NCI-H2196 (cell line): ENCODE data around the gene ANKRD13D.
"Not testable (repeated sequence)": the region's sequence is repeated elsewhere in the genome, so short reads cannot be mapped to it uniquely, and the experiment has no call there.

Experiments
- DNase-seq: peaks from one replicate; lab custom pipeline; 2025; ENCODE audit not compliant: unreplicated experiment; lab: John Stamatoyannopoulos, UW

Gene ANKRD13D

GRCh38 chr11:67289226-67289650 is at the start of gene ANKRD13D:
ANKRD13D (plus strand) TSS chr11:67289303; CDS start chr11:67289461, 158 bp downstream.
- no peak for DNase-seq

- peak; percentile 97 for DNase-seq
These were observed 49.1 kb upstream of the ANKRD13D start for GRCh38 chr11:67239783-67240575.

- peak; percentile 23 for DNase-seq
These were observed 48.3 kb upstream of the ANKRD13D start for GRCh38 chr11:67240576-67241389.

- no peak for DNase-seq
These were observed 46.6 kb upstream of the ANKRD13D start for GRCh38 chr11:67242548-67242947.

GRCh38 chr11:67243051-67243450 is 46.1 kb upstream of the ANKRD13D start:
- no peak for DNase-seq

GRCh38 chr11:67245046-67245445 is 44.1 kb upstream of the ANKRD13D start:
- no peak for DNase-seq

- DNase-seq = no peak
These were observed 41.1 kb upstream of the ANKRD13D start for GRCh38 chr11:67247946-67248550.

- DNase-seq = peak; percentile 16
These were observed 40.5 kb upstream of the ANKRD13D start for GRCh38 chr11:67248653-67249052.

GRCh38 chr11:67250059-67251043 is 38.8 kb upstream of the ANKRD13D start:
- no peak for DNase-seq

- DNase-seq = no peak
These were observed 37.3 kb upstream of the ANKRD13D start for GRCh38 chr11:67251841-67252240.

- peak; percentile 50 for DNase-seq
These were observed 36.3 kb upstream of the ANKRD13D start for GRCh38 chr11:67252831-67253239.

- no peak for DNase-seq
These were observed 35.1 kb upstream of the ANKRD13D start for GRCh38 chr11:67253872-67254624.

- DNase-seq = no peak
These were observed 34.3 kb upstream of the ANKRD13D start for GRCh38 chr11:67254798-67255197.

- no peak for DNase-seq
These were observed 33.8 kb upstream of the ANKRD13D start for GRCh38 chr11:67255353-67255752.

- no peak for DNase-seq
These were observed 33.2 kb upstream of the ANKRD13D start for GRCh38 chr11:67255864-67256263.

GRCh38 chr11:67256477-67257135 is 32.5 kb upstream of the ANKRD13D start:
- DNase-seq = no peak

- DNase-seq = no peak
These were observed 28.7 kb upstream of the ANKRD13D start for GRCh38 chr11:67260406-67260805.

GRCh38 chr11:67260885-67261639 is 28.0 kb upstream of the ANKRD13D start:
- DNase-seq = not testable (repeated sequence)

- no peak for DNase-seq
These were observed 27.5 kb upstream of the ANKRD13D start for GRCh38 chr11:67261640-67261945.
